Karpas-422 (cell line): ENCODE results near the gene KRT38. TPM values are rescaled to one million over a fixed set of nuclear protein-coding genes. Genes with fewer than 3 reads are reported as not detected.

Experiments used
- DNase-seq: peaks from one replicate; pipeline ENCODE4 v3.0.0-alpha.2; 2015
- H2AFZ ChIP-seq: fragments of 200-600 bp; sonication (generic); 2 replicates; pipeline ENCODE4 v1.6.1; 2014; ENCODE audit warnings: antibody characterized with exemption, low read length, mixed read lengths
- H3K27ac ChIP-seq: fragments of 200-600 bp; sonication (generic); 2 replicates; pipeline ENCODE4 v1.5.1; 2014; ENCODE audit warnings: mild to moderate bottlenecking, low read length, moderate library complexity
- H3K27me3 ChIP-seq: fragments of 200-600 bp; sonication (generic); 2 replicates; pipeline ENCODE4 v1.6.1; 2014; ENCODE audit warnings: low read length, mixed read lengths
- H3K36me3 ChIP-seq: fragments of 200-600 bp; sonication (generic); 2 replicates; pipeline ENCODE4 v1.6.1; 2014; ENCODE audit warnings: low read length, mixed read lengths; ENCODE audit not compliant: insufficient read depth
- H3K4me1 ChIP-seq: fragments of 200-600 bp; sonication (generic); 2 replicates; pipeline ENCODE4 v1.6.1; 2014; ENCODE audit warnings: mild to moderate bottlenecking, low read length, mixed read lengths
- H3K4me2 ChIP-seq: fragments of 200-600 bp; sonication (generic); 2 replicates; pipeline ENCODE4 v1.6.1; 2014; ENCODE audit warnings: low read length, low read depth, mild to moderate bottlenecking; ENCODE audit not compliant: poor library complexity, severe bottlenecking
- H3K4me3 ChIP-seq: fragments of 200-600 bp; sonication (generic); 2 replicates; pipeline ENCODE4 v1.5.1; 2014; ENCODE audit warnings: mild to moderate bottlenecking, antibody characterized with exemption, low read length, mixed read lengths
- H3K79me2 ChIP-seq: fragments of 200-600 bp; sonication (generic); 2 replicates; pipeline ENCODE4 v1.6.1; 2014; ENCODE audit warnings: mild to moderate bottlenecking, low read length, mixed read lengths
- H3K9ac ChIP-seq: fragments of 200-600 bp; sonication (generic); 2 replicates; pipeline ENCODE4 v1.6.0; 2014; ENCODE audit warnings: low read length
- H3K9me2 ChIP-seq: fragments of 200-600 bp; sonication (generic), shearing (Covaris generic); replicated peaks from 2 replicates; pipeline ENCODE4 v1.6.0; 2014; ENCODE audit warnings: mild to moderate bottlenecking, low read length, moderate library complexity; ENCODE audit not compliant: insufficient read depth
- H3K9me3 ChIP-seq: fragments of 300-700, 200-600 bp; sonication (generic); 2 replicates; pipeline ENCODE4 v1.6.1; 2014; ENCODE audit warnings: low read length, mixed read lengths
- H4K20me1 ChIP-seq: fragments of 200-600 bp; sonication (generic); 2 replicates; pipeline ENCODE4 v1.6.1; 2014; ENCODE audit warnings: mild to moderate bottlenecking, antibody characterized with exemption, low read length, low read depth; ENCODE audit not compliant: insufficient read depth
- total RNA-seq: library from RNA; depleted of rRNA; stranded (reverse); fragments of >200 nt; shearing (Covaris generic); gene quantifications from 2 replicates; pipeline ENCODE4 v1.2.3, GENCODE V29; 2014; ENCODE audit warnings: low replicate concordance

The KRT38 gene
- total RNA-seq, 1 experiment from 2014 or later = not detected

- H3K9me2 ChIP-seq = no peaks in the 10 kb centered on the region
- no peak for DNase-seq
- H3K4me3 ChIP-seq = no peak overlapping the region
- H3K27me3 ChIP-seq = no peaks in the 10 kb centered on the region
- no peak overlapping the region for H2AFZ ChIP-seq
- H3K9ac ChIP-seq = no peak overlapping the region
- no peaks in the 10 kb centered on the region for H3K36me3 ChIP-seq
- no peak overlapping the region for H3K27ac ChIP-seq
- H3K9me3 ChIP-seq = no peaks in the 10 kb centered on the region
- H3K79me2 ChIP-seq = no peaks in the 10 kb centered on the region
- no peaks in the 10 kb centered on the region for H4K20me1 ChIP-seq
- H3K4me1 ChIP-seq = no peaks in the 10 kb centered on the region
- H3K4me2 ChIP-seq = no peak overlapping the region
These were observed 26.8 kb upstream of the KRT38 start for GRCh38 chr17:41467561-41467960.

DNA sequence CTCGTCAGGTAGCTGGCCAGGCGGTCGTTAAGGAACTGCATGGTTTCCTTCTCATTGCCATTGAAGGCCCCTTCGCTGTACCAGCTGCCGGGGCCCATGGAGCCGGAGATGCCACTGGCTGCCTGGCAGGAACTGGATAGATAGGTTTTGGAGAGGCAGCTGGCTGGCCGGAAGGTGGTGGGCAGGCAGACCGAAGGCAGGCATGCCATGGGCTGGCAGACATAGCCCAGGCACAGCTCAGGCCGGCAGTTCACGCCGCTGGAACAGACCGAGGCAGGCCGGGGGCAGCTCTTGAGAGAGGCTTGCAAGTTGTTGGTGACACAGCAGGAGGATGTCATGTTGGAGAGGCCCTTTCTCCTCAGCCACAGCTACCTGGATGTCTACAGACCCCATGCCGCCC is 26.2 kb upstream of the KRT38 start, which contains the start of gene KRT32:
KRT32 (minus strand) TSS at position 399 of the 400 bp plus-strand sequence; CDS start at position 338, 61 bp downstream.
- Histone ChIP-seq H3K27me3 (no peaks in the 10 kb centered on the region), H3K27ac (no peak within 1 kb of the TSS), H3K79me2 (no peaks in the 10 kb centered on the region), H3K36me3 (no peaks in the 10 kb centered on the region), H3K4me2 (no peak within 1 kb of the TSS), H3K9me2 (no peaks in the 10 kb centered on the region), H3K4me1 (no peaks in the 10 kb centered on the region), H3K4me3 (no peak within 1 kb of the TSS), H4K20me1 (no peaks in the 10 kb centered on the region), H2AFZ (no peak within 1 kb of the TSS), H3K9ac (no peak within 1 kb of the TSS), H3K9me3 (no peaks in the 10 kb centered on the region)
- no peak for DNase-seq

- H3K4me1 ChIP-seq = no peaks in the 10 kb centered on the region
- H3K4me2 ChIP-seq = no peak overlapping the region
- H2AFZ ChIP-seq = no peak overlapping the region
- no peaks in the 10 kb centered on the region for H3K9me3 ChIP-seq
- H3K27me3 ChIP-seq = no peaks in the 10 kb centered on the region
- H4K20me1 ChIP-seq = no peaks in the 10 kb centered on the region
- no peaks in the 10 kb centered on the region for H3K9me2 ChIP-seq
- H3K27ac ChIP-seq = no peak overlapping the region
- H3K36me3 ChIP-seq = no peaks in the 10 kb centered on the region
- H3K4me3 ChIP-seq = no peak overlapping the region
- no peak overlapping the region for H3K9ac ChIP-seq
- DNase-seq = no peak
- no peaks in the 10 kb centered on the region for H3K79me2 ChIP-seq
These were observed 23.9 kb upstream of the KRT38 start for GRCh38 chr17:41464682-41465081.

DNA sequence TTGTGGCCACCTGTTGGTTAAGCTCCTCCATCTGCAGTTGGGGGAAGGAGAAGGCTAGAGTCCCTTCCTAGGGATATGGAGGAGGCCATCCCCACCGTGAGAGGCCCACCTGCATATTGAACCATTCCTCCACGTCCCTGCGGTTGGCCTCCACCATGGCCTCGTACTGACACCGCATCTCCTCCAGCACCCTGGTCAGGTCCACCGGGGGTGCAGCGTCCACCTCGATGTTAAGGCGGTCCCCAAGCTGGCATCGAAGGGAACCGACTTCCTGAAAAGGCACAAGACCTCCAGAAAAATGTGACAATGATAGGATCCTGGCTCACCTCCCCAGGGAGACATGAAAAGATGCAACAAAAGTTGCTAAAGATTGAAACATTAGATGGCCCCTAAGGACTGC is 23.4 kb upstream of the KRT38 start:
- H2AFZ ChIP-seq = no peak overlapping the region
- H3K4me1 ChIP-seq = no peaks in the 10 kb centered on the region
- no peak overlapping the region for H3K27ac ChIP-seq
- no peaks in the 10 kb centered on the region for H3K36me3 ChIP-seq
- no peak overlapping the region for H3K4me3 ChIP-seq
- H3K9me2 ChIP-seq = no peaks in the 10 kb centered on the region
- no peaks in the 10 kb centered on the region for H4K20me1 ChIP-seq
- no peaks in the 10 kb centered on the region for H3K27me3 ChIP-seq
- no peak for DNase-seq
- no peak overlapping the region for H3K4me2 ChIP-seq
- H3K79me2 ChIP-seq = no peaks in the 10 kb centered on the region
- no peaks in the 10 kb centered on the region for H3K9me3 ChIP-seq
- no peak overlapping the region for H3K9ac ChIP-seq

DNA sequence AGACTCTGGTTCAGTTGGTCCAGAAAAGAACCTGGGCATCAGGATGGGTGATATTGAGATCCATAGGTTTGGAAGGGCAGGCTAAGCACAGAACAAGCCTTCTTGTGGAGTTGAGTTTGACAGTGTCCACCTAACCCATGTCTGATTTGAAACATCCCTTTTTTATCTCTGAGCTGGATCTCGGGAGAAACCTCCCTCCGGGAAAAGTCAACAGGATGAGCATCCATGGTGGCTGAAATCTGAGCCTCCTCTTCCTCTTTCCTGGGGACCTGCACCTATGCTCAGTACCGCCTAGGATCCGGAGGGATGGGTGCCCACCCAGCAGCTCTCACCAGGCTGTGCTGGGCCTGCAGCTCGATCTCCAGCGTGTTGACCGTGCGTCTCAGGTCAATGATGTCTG is 23.0 kb upstream of the KRT38 start:
- H3K79me2 ChIP-seq = no peaks in the 10 kb centered on the region
- H3K4me1 ChIP-seq = no peaks in the 10 kb centered on the region
- no peaks in the 10 kb centered on the region for H3K9me2 ChIP-seq
- H3K4me2 ChIP-seq = no peak overlapping the region
- no peak overlapping the region for H2AFZ ChIP-seq
- no peak overlapping the region for H3K9ac ChIP-seq
- H3K27me3 ChIP-seq = no peaks in the 10 kb centered on the region
- no peaks in the 10 kb centered on the region for H4K20me1 ChIP-seq
- H3K27ac ChIP-seq = no peak overlapping the region
- no peak overlapping the region for H3K4me3 ChIP-seq
- H3K9me3 ChIP-seq = no peaks in the 10 kb centered on the region
- H3K36me3 ChIP-seq = no peaks in the 10 kb centered on the region
- DNase-seq = no peak

- Histone ChIP-seq H2AFZ (no peak overlapping the region), H3K27me3 (no peaks in the 10 kb centered on the region), H3K36me3 (no peaks in the 10 kb centered on the region), H3K79me2 (no peaks in the 10 kb centered on the region), H3K4me1 (no peaks in the 10 kb centered on the region), H3K9ac (no peak overlapping the region), H3K4me3 (no peak overlapping the region), H4K20me1 (no peaks in the 10 kb centered on the region), H3K27ac (no peak overlapping the region), H3K4me2 (no peak overlapping the region), H3K9me3 (no peaks in the 10 kb centered on the region), H3K9me2 (no peaks in the 10 kb centered on the region)
- no peak for DNase-seq
These were observed 21.9 kb upstream of the KRT38 start for GRCh38 chr17:41462705-41463104.

DNA sequence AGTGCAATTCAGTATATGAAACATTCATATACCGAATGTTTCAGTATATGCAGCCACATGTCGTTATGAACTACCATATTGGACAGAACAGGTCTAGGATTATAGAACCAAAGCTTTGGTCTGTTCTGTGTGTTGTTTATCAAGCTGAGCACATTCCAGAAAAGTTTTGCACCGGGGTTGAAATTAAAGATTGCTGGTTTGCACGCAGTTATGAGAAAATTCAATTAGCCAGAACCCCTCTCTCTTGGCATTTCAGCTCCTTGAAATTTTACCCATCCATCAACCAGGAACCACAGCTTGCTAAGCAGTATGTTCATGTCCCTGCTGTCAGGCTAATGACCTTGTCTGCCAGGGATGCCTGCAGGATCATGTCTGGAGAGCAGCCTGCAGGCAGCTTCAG is 16.9 kb upstream of the KRT38 start:
- H4K20me1 ChIP-seq = no peaks in the 10 kb centered on the region
- no peaks in the 10 kb centered on the region for H3K4me1 ChIP-seq
- no peak for DNase-seq
- no peak overlapping the region for H3K4me2 ChIP-seq
- H3K4me3 ChIP-seq = no peak overlapping the region
- no peaks in the 10 kb centered on the region for H3K36me3 ChIP-seq
- H3K9ac ChIP-seq = no peak overlapping the region
- H2AFZ ChIP-seq = no peak overlapping the region
- H3K27me3 ChIP-seq = no peaks in the 10 kb centered on the region
- H3K9me2 ChIP-seq = no peaks in the 10 kb centered on the region
- H3K9me3 ChIP-seq = no peaks in the 10 kb centered on the region
- H3K79me2 ChIP-seq = no peaks in the 10 kb centered on the region
- H3K27ac ChIP-seq = no peak overlapping the region

DNA sequence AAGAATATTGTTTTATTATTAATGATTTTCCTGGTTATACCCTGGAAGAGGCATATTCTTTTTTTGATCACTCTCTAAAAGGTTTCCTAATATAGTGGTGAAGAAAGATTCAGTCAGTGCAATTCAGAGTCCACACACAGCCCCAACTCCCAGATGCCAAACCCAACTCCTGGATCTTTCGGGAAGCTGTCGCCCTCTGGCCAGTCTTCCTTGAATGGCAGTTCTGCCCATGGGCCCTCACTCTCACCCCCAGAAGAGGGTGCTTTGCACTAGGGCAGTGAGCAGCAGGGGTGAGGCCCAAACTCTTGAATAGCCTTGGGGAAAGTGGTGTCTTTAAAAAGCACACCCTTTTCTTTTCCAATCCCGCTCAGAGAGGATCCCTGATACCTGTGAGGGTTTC is 15.4 kb upstream of the KRT38 start:
- H3K4me2 ChIP-seq = no peak overlapping the region

DNA sequence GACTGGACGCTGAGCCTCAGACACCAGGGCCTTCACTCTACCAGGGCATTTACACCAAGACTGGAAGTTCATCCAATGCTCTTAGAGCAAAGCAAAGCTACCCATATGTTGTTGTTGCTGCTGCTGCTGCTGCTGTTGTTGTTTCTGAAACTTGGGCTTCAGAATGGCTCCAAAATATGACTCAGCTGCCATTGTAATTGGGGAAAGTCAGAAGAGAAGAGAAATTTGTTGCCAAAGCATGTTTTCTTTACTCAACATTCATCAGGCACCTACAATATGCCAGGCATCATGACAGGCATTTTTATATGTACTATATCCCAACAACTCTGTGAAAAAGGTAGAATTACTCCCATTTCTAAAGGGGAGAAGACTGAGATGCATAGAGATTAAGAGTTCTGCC is 14.5 kb upstream of the KRT38 start:
- DNase-seq = no peak
- Histone ChIP-seq H3K27ac (no peak overlapping the region), H4K20me1 (no peaks in the 10 kb centered on the region), H3K79me2 (no peaks in the 10 kb centered on the region), H3K9me2 (no peaks in the 10 kb centered on the region), H3K4me2 (no peak overlapping the region), H3K36me3 (no peaks in the 10 kb centered on the region), H3K27me3 (no peaks in the 10 kb centered on the region), H2AFZ (no peak overlapping the region), H3K4me1 (no peaks in the 10 kb centered on the region), H3K9ac (no peak overlapping the region), H3K4me3 (no peak overlapping the region), H3K9me3 (no peaks in the 10 kb centered on the region)

More for the DNA sequence above, 15.4 kb upstream of the KRT38 start:
- no peaks in the 10 kb centered on the region for H3K4me1 ChIP-seq
- H3K9me3 ChIP-seq = no peaks in the 10 kb centered on the region
- H4K20me1 ChIP-seq = no peaks in the 10 kb centered on the region
- H3K27me3 ChIP-seq = no peaks in the 10 kb centered on the region
- no peak overlapping the region for H3K4me3 ChIP-seq
- no peak overlapping the region for H3K27ac ChIP-seq
- no peak for DNase-seq
- H3K36me3 ChIP-seq = no peaks in the 10 kb centered on the region
- no peak overlapping the region for H2AFZ ChIP-seq
- no peaks in the 10 kb centered on the region for H3K9me2 ChIP-seq
- no peak overlapping the region for H3K9ac ChIP-seq
- H3K79me2 ChIP-seq = no peaks in the 10 kb centered on the region
